Activated T-helper 1 cell treated with Interleukin-2 at 50 U/mL for 16 hours (primary cell): ENCODE results near the gene CA7.

Experiments used
- DNase-seq: peaks from one replicate; pipeline ENCODE4 v3.0.0-alpha.2; 2020; ENCODE audit warnings: low read depth

CA7 gene

GRCh38 chr16:66898933-66899309, 54.7 kb downstream of the CA7 start:
- no peak for DNase-seq

- DNase-seq = no peak
These were observed 55.2 kb downstream of the CA7 start for GRCh38 chr16:66899310-66899944.

GRCh38 chr16:66899945-66900710, 55.9 kb downstream of the CA7 start:
- DNase-seq = no peak

GRCh38 chr16:66900721-66901441, 56.7 kb downstream of the CA7 start:
- DNase-seq = no peak

GRCh38 chr16:66901626-66902025, 57.4 kb downstream of the CA7 start:
- no peak for DNase-seq

GRCh38 chr16:66902648-66903543, 58.7 kb downstream of the CA7 start:
- DNase-seq = no peak
